ENCODE measurements around the gene CES1.
"Not testable (repeated sequence)": the region's sequence is repeated elsewhere in the genome, so short reads cannot be mapped to it uniquely, and the experiment has no call there.

The CES1 gene

GRCh38 chr16:55868980-55869379 lies 36.1 kb upstream of the CES1 start:
- H3K4me3 ChIP-seq (ENCODE audit: low read depth, low read length): no peak overlapping the region
- TF ChIP-seq, protein P1, sequence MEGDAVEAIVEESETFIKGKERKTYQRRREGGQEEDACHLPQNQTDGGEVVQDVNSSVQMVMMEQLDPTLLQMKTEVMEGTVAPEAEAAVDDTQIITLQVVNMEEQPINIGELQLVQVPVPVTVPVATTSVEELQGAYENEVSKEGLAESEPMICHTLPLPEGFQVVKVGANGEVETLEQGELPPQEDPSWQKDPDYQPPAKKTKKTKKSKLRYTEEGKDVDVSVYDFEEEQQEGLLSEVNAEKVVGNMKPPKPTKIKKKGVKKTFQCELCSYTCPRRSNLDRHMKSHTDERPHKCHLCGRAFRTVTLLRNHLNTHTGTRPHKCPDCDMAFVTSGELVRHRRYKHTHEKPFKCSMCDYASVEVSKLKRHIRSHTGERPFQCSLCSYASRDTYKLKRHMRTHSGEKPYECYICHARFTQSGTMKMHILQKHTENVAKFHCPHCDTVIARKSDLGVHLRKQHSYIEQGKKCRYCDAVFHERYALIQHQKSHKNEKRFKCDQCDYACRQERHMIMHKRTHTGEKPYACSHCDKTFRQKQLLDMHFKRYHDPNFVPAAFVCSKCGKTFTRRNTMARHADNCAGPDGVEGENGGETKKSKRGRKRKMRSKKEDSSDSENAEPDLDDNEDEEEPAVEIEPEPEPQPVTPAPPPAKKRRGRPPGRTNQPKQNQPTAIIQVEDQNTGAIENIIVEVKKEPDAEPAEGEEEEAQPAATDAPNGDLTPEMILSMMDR (IDR thresholded peaks at IDR 0.05; ENCODE audit: low read depth, low read length, missing control alignments): no peak
- DNase-seq (ENCODE audit: low read depth): no peak

DNA sequence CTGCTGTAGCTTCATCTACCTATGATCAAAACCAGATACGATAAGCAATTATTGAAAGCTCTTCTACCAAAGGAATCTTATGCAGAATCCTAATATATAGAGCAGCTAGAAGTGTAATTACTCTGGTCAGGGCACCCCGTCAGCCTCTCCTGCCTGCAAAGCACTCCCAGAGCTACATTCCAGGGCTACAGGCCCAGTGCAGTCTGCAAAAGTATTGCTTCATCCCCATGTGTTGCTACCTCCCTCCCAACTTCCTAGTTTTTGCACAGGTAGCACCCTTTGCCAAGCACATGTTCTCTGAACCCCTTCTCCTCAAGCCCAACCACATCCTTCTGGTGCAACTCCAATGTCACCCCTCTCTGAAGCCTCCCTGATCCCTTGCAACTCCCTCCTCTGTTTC lies 35.2 kb upstream of the CES1 start:
- no peak for DNase-seq (ENCODE audit: low read depth)
- H3K4me3 ChIP-seq (ENCODE audit: low read depth, low read length): no peak overlapping the region
- TF ChIP-seq, protein P1 (IDR thresholded peaks at IDR 0.05; ENCODE audit: low read depth, low read length, missing control alignments): no peak

DNA sequence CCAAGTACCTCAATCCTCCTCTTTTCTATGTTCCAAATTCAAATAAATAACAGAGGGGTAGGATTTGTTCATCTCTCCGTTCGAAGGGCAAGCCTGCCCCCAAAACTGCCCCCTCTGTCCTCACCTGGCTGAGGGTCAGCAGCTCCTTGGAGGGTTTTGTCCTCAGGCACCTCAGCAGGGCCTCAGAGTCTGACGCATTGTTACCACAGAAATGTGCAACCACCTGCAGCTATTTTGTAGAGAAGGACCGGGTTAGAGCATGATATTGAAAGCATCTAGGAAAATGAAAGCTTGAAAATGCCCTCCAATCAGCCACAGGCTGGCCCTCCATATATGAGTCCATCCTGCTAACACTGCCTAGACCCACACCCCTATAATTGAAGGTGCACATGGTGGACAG lies 28.4 kb upstream of the CES1 start:
- TF ChIP-seq, protein P1 (IDR thresholded peaks at IDR 0.05; ENCODE audit: low read depth, low read length, missing control alignments): no peak
- no peak overlapping the region for H3K4me3 ChIP-seq (ENCODE audit: low read depth, low read length)

GRCh38 chr16:55857650-55858049 lies 24.8 kb upstream of the CES1 start:
- not testable (repeated sequence) for DNase-seq (ENCODE audit: low read depth)

More for the DNA sequence above, 28.4 kb upstream of the CES1 start:
- no peak for DNase-seq (ENCODE audit: low read depth)

DNA sequence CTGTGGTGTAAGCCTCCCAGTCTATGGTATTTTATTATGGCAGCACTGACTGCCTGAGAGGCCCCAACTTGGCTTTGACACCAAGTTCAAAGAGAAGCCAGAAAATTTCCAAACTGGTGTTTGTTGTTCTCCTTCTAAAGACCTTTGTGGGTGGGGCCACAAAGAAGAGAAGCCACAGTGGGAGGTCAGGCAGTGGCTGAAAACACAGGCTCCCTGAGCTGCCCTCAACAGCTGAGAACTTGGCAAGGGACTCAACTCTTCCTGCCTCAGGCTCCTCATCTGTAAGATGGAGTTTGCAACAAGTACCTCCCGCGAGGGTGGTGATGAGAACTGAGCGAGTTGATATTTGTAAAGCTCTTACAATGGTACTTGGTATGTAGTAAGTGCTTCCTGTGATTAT lies 24.1 kb upstream of the CES1 start:
- no peak for DNase-seq (ENCODE audit: low read depth)
- TF ChIP-seq, protein P1 (IDR thresholded peaks at IDR 0.05; ENCODE audit: low read depth, low read length, missing control alignments): no peak
- H3K4me3 ChIP-seq (ENCODE audit: low read depth, low read length): no peak overlapping the region

More at GRCh38 chr16:55857650-55858049, 24.8 kb upstream of the CES1 start:
- not testable (repeated sequence) for H3K4me3 ChIP-seq (ENCODE audit: low read depth, low read length)

DNA sequence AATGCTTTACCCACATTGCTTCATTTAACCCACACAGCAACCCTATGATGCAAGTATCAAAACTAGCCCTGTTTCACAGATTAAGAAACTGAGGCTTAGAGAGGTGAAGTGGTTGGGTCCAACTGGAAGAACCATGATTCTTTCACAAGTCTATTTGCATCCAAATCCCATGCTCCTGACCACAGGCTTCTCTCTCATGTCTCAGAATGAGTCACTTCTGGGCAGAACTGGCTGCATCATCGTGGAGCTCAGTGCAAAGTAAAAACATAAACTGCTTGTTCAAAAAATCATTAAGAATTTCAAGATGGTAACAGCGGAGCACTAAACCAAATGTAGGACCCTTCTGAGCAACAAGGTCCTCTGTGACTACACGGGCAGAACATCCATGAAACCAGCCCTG lies 20.2 kb upstream of the CES1 start:
- DNase-seq (ENCODE audit: low read depth): no peak
- TF ChIP-seq, protein P1 (IDR thresholded peaks at IDR 0.05; ENCODE audit: low read depth, low read length, missing control alignments): no peak
- no peak overlapping the region for H3K4me3 ChIP-seq (ENCODE audit: low read depth, low read length)

DNA sequence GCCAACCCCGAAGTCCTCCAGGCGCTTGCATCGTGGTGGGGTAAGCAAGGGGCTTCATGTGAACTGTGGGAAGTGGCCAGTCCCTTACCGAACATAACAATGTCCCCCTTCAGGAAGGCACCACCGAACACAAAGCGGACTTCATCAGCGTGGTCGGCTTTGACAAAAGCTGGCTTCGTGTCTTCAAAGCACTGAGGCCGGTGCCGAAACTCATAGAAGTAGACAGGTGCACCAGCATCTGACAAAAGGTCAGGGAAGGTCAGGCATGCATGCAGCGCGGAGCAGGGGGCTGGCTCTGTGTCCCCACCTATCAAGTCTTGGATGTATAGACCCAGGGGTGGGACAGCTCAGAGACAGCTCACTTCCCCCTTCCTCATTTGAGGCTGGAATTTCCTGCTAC lies 16.6 kb upstream of the CES1 start:
- no peak for DNase-seq (ENCODE audit: low read depth)
- no peak overlapping the region for H3K4me3 ChIP-seq (ENCODE audit: low read depth, low read length)
- TF ChIP-seq, protein P1 (IDR thresholded peaks at IDR 0.05; ENCODE audit: low read depth, low read length, missing control alignments): no peak
